Subcutaneous abdominal adipose tissue (tissue), 5 donors: ENCODE results near the gene TFCP2.
"Not testable (repeated sequence)": the region's sequence is repeated elsewhere in the genome, so short reads cannot be mapped to it uniquely, and the experiment has no call there.

ENCODE experiments used
- H3K27ac ChIP-seq: one replicate; pipeline ENCODE4 v1.7.0; 2013; ENCODE audit warnings: low read depth, mild to moderate bottlenecking, inconsistent platforms, low read length, moderate library complexity
- H3K27me3 ChIP-seq, 5 donors: one replicate each; pipeline ENCODE4 v1.7.0; 2013; ENCODE audit warnings: low read length in 5 of 5, inconsistent platforms in 1 of 5; ENCODE audit not compliant: control insufficient read depth in 5 of 5, insufficient read depth in 4 of 5
- H3K36me3 ChIP-seq, 5 donors: one replicate each; pipeline ENCODE4 v1.7.0; 2013; ENCODE audit warnings: low read length in 5 of 5; ENCODE audit not compliant: control insufficient read depth in 5 of 5, insufficient read depth in 5 of 5
- H3K4me1 ChIP-seq, 5 donors: one replicate each; pipeline ENCODE4 v1.7.0; 2013; ENCODE audit warnings: low read length in 5 of 5, mild to moderate bottlenecking in 3 of 5, moderate library complexity in 1 of 5; ENCODE audit not compliant: control insufficient read depth in 5 of 5, insufficient read depth in 5 of 5
- H3K4me3 ChIP-seq, 5 donors: one replicate each; pipeline ENCODE4 v1.7.0; 2013; ENCODE audit warnings: low read length in 5 of 5, low read depth in 1 of 5
- H3K9ac ChIP-seq, 5 donors: one replicate each; pipeline ENCODE4 v1.7.0; 2013; ENCODE audit warnings: low read length in 5 of 5, mild to moderate bottlenecking in 4 of 5, moderate library complexity in 3 of 5
- H3K9me3 ChIP-seq, 5 donors: one replicate each; pipeline ENCODE4 v1.7.0; 2013; ENCODE audit warnings: low read length in 5 of 5; ENCODE audit not compliant: control insufficient read depth in 5 of 5
- donor health status: healthy.
- donor health status: healthy.
- donor health status: healthy.
- donor health status: healthy.
- donor health status: healthy.

Gene TFCP2

GRCh38 chr12:51087818-51088217, 85.1 kb downstream of the TFCP2 start:
- no peak overlapping the region for H3K27ac ChIP-seq
- peaks cover 0 to 8% (median 4%) of the 10 kb centered on the region in 5 donors for H3K4me1 ChIP-seq

GRCh38 chr12:51086933-51087332, 86.0 kb downstream of the TFCP2 start:
- Histone ChIP-seq H3K27ac (no peak overlapping the region), H3K4me1 (peaks cover 0 to 17% (median 13%) of the 10 kb centered on the region in 5 donors)

More at GRCh38 chr12:51087818-51088217, 85.1 kb downstream of the TFCP2 start:
- H3K36me3 ChIP-seq = peaks cover 0 to 16% (median 6%) of the 10 kb centered on the region in 5 donors
- no peaks in the 10 kb centered on the region for H3K27me3 ChIP-seq
- H3K9ac ChIP-seq = no peak overlapping the region
- H3K9me3 ChIP-seq = no peaks in the 10 kb centered on the region
- no peak overlapping the region for H3K4me3 ChIP-seq

GRCh38 chr12:51085757-51086156, 87.2 kb downstream of the TFCP2 start:
- no peak overlapping the region for H3K9ac ChIP-seq
- no peak overlapping the region for H3K4me3 ChIP-seq
- no peaks in the 10 kb centered on the region for H3K27me3 ChIP-seq
- H3K9me3 ChIP-seq = no peaks in the 10 kb centered on the region
- peaks cover 0 to 23% (median 20%) of the 10 kb centered on the region in 5 donors for H3K4me1 ChIP-seq
- no peak overlapping the region for H3K27ac ChIP-seq
- peaks cover 0 to 8% (median 2%) of the 10 kb centered on the region in 5 donors for H3K36me3 ChIP-seq

More at GRCh38 chr12:51086933-51087332, 86.0 kb downstream of the TFCP2 start:
- no peaks in the 10 kb centered on the region for H3K27me3 ChIP-seq
- H3K4me3 ChIP-seq = no peak overlapping the region
- no peaks in the 10 kb centered on the region for H3K9me3 ChIP-seq
- H3K36me3 ChIP-seq = peaks cover 0 to 13% (median 4%) of the 10 kb centered on the region in 5 donors
- H3K9ac ChIP-seq = no peak overlapping the region

GRCh38 chr12:51083126-51083833, 89.7 kb downstream of the TFCP2 start, which contains the start of gene CSRNP2:
TSS of gene CSRNP2 (minus strand) at chr12:51083596. CDS start at chr12:51076561, 7,035 bp downstream.
- H3K9ac ChIP-seq = peak within 1 kb of the TSS; percentile 71 to 93 (median 76)
- H3K27me3 ChIP-seq = no peaks in the 10 kb centered on the region
- H3K4me1 ChIP-seq = peaks cover 0 to 27% (median 20%) of the 10 kb centered on the region in 5 donors
- H3K4me3 ChIP-seq = peak within 1 kb of the TSS; percentile 76 to 97 (median 86)
- H3K27ac ChIP-seq = peak within 1 kb of the TSS; percentile 83
- H3K36me3 ChIP-seq = no peaks in the 10 kb centered on the region
- H3K9me3 ChIP-seq = no peaks in the 10 kb centered on the region

DNA sequence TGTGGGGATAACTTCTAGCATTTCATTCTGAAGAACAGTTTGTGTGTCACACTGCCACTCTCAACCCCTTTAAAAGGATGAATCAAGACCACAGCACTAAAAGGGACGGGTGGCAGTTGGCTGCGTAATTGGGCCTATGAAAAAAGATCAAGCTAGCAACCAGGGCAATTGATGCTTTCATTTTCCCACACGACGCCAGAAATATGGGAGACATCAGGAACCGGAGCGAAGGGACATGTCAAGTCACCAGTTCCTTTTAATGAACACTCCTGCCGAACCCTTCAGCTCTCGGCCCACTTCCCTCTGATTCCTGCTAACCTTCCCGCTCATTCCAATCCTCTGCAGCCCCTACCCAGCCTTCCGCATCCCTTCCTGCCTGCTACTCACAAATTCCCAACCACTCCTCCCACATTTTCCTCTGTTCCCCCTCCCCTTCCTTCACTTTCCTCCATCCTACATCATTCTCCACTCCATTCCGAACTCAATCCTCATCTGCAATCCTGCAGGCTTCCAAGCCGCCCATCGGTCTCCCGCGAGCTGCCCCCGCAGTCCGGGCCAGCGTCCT, 90.3 kb downstream of the TFCP2 start:
- H3K27ac ChIP-seq = peak overlapping the region; percentile 83
- H3K9ac ChIP-seq = peak overlapping the region; percentile 71 to 93 (median 76)
- H3K9me3 ChIP-seq = no peaks in the 10 kb centered on the region
- peak overlapping the region; percentile 76 to 97 (median 86) for H3K4me3 ChIP-seq
- H3K4me1 ChIP-seq = peaks cover 0 to 32% (median 26%) of the 10 kb centered on the region in 5 donors
- H3K36me3 ChIP-seq = no peaks in the 10 kb centered on the region
- H3K27me3 ChIP-seq = no peaks in the 10 kb centered on the region

DNA sequence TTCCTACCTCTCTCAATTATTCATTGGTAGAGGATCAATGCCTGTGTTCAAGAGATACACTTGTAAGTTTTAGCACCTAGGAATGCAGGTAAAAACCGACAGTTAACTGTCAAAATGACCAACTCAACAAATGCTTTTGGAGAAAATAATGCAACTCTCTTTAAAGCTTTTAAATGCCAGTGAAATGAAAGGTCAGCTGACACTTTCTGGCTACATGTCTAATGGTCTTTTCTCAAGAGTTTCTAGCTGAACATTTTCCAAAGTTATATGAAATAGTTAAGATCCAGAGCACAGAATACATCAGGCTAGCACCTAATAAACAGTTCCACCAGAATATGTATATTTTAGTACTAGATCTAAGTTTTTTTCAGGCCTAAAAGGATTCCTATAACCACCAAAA, 91.5 kb downstream of the TFCP2 start:
- peak overlapping the region; percentile 83 for H3K27ac ChIP-seq
- H3K4me3 ChIP-seq = no peak overlapping the region

GRCh38 chr12:51080136-51080535, 92.8 kb downstream of the TFCP2 start:
- peaks cover 0 to 4% (median 0%) of the 10 kb centered on the region in 5 donors for H3K36me3 ChIP-seq
- H3K27ac ChIP-seq = no peak overlapping the region
- H3K4me1 ChIP-seq = peaks cover 9 to 56% (median 51%) of the 10 kb centered on the region in 5 donors
- H3K9me3 ChIP-seq = no peaks in the 10 kb centered on the region
- no peaks in the 10 kb centered on the region for H3K27me3 ChIP-seq
- H3K4me3 ChIP-seq = no peak overlapping the region
- no peak overlapping the region for H3K9ac ChIP-seq

More for the DNA sequence above, 91.5 kb downstream of the TFCP2 start:
- H3K27me3 ChIP-seq = no peaks in the 10 kb centered on the region
- no peaks in the 10 kb centered on the region for H3K9me3 ChIP-seq
- no peaks in the 10 kb centered on the region for H3K36me3 ChIP-seq
- H3K9ac ChIP-seq = no peak overlapping the region
- H3K4me1 ChIP-seq = peaks cover 3 to 43% (median 38%) of the 10 kb centered on the region in 5 donors

DNA sequence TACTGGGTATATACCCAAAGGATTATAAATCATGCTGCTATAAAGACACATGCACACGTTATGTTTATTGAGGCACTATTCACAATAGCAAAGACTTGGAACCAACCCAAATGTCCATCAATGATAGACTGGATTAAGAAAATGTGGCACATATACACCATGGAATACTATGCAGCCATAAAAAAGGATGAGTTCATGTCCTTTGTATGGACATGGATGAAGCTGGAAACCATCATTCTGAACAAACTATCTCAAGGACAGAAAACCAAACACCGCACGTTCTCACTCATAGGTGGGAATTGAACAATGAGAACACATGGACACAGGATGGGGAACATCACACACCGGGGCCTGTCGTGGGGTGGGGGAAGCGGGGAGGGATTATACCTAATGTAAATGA, 94.1 kb downstream of the TFCP2 start:
- not testable (repeated sequence) for H3K27me3 ChIP-seq, H3K36me3 ChIP-seq, H3K4me3 ChIP-seq, H3K27ac ChIP-seq, H3K9me3 ChIP-seq, H3K9ac ChIP-seq
- peaks cover 9 to 56% (median 51%) of the 10 kb centered on the region in 5 donors for H3K4me1 ChIP-seq

DNA sequence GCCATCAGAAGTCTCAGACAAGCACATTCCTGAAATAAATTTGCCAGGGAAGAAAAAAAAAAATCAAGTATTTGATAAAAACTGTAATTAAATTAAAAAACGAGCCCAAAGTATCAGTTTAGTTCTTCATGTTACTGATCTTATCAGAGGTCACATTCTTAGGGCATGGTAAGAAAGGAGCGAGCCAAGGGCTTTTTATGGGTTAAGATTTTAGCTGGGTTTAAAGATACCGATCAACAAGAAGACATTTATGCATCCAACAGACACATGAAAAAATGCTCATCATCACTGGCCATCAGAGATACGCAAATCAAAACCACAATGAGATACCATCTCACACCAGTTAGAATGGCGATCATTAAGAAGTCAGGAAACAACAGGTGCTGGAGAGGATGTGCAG, 94.6 kb downstream of the TFCP2 start:
- peaks cover 9 to 53% (median 48%) of the 10 kb centered on the region in 5 donors for H3K4me1 ChIP-seq
- not testable (repeated sequence) for H3K36me3 ChIP-seq, H3K27me3 ChIP-seq, H3K27ac ChIP-seq, H3K4me3 ChIP-seq, H3K9me3 ChIP-seq, H3K9ac ChIP-seq

DNA sequence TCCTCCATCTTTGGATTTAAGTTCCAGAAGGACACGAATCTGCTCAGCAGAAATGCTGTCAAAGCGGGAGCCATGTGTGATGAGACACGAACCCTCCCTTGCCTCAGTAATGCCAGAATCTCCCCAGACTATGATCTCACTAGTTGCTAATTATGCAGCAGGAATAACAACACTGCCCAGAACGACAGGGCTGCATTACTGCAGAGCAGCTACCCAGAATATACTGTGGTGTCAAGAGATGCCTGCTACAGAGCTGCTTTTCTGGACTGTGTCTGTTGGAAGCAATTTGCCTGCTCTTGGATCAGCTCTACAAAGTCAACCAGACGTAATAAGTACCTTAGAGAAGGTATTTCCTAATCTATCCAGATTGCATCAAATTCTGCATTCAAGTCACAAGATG, 95.0 kb downstream of the TFCP2 start:
- peaks cover 0 to 13% (median 10%) of the 10 kb centered on the region in 5 donors for H3K36me3 ChIP-seq
- H3K9ac ChIP-seq = no peak overlapping the region
- no peak overlapping the region for H3K4me3 ChIP-seq
- H3K9me3 ChIP-seq = no peaks in the 10 kb centered on the region
- no peaks in the 10 kb centered on the region for H3K27me3 ChIP-seq
- no peak overlapping the region for H3K27ac ChIP-seq
- H3K4me1 ChIP-seq = peaks cover 9 to 51% (median 47%) of the 10 kb centered on the region in 5 donors
